Measurements from ENCODE around the gene TGFBR3.

GRCh38 chr1:91770667-91771268 lies 115.2 kb downstream of the TGFBR3 start:
- TF ChIP-seq SIX5 (IDR thresholded peaks at IDR 0.05; ENCODE audit: low read depth, low read length) (no peak), TBP (IDR thresholded peaks at IDR 0.05; ENCODE audit: low read depth, low read length) (no peak), GABPA (IDR thresholded peaks at IDR 0.05; ENCODE audit: borderline replicate concordance, insufficient read depth, low read length) (no peak), SP2 (IDR thresholded peaks at IDR 0.05; ENCODE audit: low read length) (no peak), JUN (IDR thresholded peaks at IDR 0.05; ENCODE audit: low read depth, low read length) (no peak), POLR2A (IDR thresholded peaks at IDR 0.05; ENCODE audit: control extremely low read depth in 1 of 2, low read depth in 2 of 2, low read length in 2 of 2) (no peak), SP1 (IDR thresholded peaks at IDR 0.05; ENCODE audit: low read depth, low read length) (no peak), CHD1 (IDR thresholded peaks at IDR 0.05; ENCODE audit: low read depth, low read length) (no peak), SUZ12 (IDR thresholded peaks at IDR 0.05; ENCODE audit: low read length) (no peak)
- TF ChIP-seq, protein P1, sequence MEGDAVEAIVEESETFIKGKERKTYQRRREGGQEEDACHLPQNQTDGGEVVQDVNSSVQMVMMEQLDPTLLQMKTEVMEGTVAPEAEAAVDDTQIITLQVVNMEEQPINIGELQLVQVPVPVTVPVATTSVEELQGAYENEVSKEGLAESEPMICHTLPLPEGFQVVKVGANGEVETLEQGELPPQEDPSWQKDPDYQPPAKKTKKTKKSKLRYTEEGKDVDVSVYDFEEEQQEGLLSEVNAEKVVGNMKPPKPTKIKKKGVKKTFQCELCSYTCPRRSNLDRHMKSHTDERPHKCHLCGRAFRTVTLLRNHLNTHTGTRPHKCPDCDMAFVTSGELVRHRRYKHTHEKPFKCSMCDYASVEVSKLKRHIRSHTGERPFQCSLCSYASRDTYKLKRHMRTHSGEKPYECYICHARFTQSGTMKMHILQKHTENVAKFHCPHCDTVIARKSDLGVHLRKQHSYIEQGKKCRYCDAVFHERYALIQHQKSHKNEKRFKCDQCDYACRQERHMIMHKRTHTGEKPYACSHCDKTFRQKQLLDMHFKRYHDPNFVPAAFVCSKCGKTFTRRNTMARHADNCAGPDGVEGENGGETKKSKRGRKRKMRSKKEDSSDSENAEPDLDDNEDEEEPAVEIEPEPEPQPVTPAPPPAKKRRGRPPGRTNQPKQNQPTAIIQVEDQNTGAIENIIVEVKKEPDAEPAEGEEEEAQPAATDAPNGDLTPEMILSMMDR (IDR thresholded peaks at IDR 0.05; ENCODE audit: control extremely low read depth in 1 of 3, insufficient read depth in 1 of 3, low read depth in 1 of 3, low read length in 3 of 3) = no peak
- TF ChIP-seq, protein P2, sequence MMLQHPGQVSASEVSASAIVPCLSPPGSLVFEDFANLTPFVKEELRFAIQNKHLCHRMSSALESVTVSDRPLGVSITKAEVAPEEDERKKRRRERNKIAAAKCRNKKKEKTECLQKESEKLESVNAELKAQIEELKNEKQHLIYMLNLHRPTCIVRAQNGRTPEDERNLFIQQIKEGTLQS (IDR thresholded peaks at IDR 0.05; ENCODE audit: insufficient read depth, low read depth, low read length) = no peak

Measured in H1 (cell line).